GM18519 (cell line): ENCODE results near the gene RTBDN.

Source experiments
- ATAC-seq: cut with Tn5 transposase; IDR thresholded peaks from one replicate; pipeline ENCODE4 v1.9.1; 2021; ENCODE audit warnings: mild to moderate bottlenecking, moderate library complexity; ENCODE audit not compliant: unreplicated experiment, low FRiP score

RTBDN gene

GRCh38 chr19:12783849-12784393, 50.5 kb downstream of the RTBDN start:
- ATAC-seq, result no peak

- no peak for ATAC-seq
These were observed 51.0 kb downstream of the RTBDN start for GRCh38 chr19:12783291-12783848.

- no peak for ATAC-seq
These were observed 51.7 kb downstream of the RTBDN start for GRCh38 chr19:12782424-12783290.

- no peak for ATAC-seq
These were observed 52.3 kb downstream of the RTBDN start for GRCh38 chr19:12782174-12782423.

GRCh38 chr19:12779162-12779993, 55.0 kb downstream of the RTBDN start:
- ATAC-seq, result no peak

GRCh38 chr19:12778905-12779161, 55.5 kb downstream of the RTBDN start:
- ATAC-seq, result no peak

- no peak for ATAC-seq
These were observed 56.1 kb downstream of the RTBDN start for GRCh38 chr19:12778017-12778904.

- ATAC-seq, result no peak
These were observed 57.0 kb downstream of the RTBDN start for GRCh38 chr19:12777217-12778016.
